DMS114 treated with DMSO at 0.1 percent for 48 hours (cell line): ENCODE data around the gene DUOXA2.
"Not testable (repeated sequence)": the region's sequence is repeated elsewhere in the genome, so short reads cannot be mapped to it uniquely, and the experiment has no call there.

ENCODE experiments used
- DNase-seq: peaks from one replicate; lab custom pipeline; 2025; ENCODE audit not compliant: unreplicated experiment; lab: John Stamatoyannopoulos, UW

Gene DUOXA2

DNA sequence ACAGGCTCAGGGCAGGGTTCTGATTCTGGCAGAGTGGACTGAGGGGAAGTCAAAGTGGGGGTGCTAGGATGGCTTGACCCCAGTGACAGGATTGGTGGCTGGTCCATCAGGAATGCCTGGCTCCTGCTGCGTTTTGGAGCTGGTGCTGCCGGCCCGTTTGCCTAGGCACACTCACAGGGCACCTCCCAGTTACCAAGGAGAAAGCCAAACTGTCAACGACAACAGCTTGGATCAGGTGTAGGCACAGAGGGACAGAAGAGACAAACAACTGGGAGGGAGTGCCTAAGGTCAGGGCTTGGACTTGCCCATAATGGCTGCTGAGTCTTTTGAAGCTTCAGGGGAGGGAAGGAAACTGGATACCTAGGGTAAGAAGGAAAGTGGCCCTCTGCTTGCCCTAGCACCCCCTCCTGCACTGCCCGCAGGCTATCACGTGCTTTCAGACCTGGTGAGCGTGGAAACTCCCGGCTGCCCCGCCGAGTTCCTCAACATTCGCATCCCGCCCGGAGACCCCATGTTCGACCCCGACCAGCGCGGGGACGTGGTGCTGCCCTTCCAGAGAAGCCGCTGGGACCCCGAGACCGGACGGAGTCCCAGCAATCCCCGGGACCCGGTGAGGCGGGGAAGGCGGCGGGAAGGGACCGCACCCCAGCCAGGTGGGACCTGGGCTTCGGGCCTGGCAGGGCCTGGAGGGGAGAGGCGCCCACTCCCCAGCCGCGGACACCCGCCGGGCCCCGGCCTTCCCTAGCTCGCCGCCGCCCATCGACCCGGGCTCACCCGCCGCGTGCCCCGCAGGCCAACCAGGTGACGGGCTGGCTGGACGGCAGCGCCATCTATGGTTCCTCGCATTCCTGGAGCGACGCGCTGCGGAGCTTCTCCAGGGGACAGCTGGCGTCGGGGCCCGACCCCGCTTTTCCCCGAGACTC lies 20.8 kb downstream of the DUOXA2 start:
- no peak for DNase-seq

DNA sequence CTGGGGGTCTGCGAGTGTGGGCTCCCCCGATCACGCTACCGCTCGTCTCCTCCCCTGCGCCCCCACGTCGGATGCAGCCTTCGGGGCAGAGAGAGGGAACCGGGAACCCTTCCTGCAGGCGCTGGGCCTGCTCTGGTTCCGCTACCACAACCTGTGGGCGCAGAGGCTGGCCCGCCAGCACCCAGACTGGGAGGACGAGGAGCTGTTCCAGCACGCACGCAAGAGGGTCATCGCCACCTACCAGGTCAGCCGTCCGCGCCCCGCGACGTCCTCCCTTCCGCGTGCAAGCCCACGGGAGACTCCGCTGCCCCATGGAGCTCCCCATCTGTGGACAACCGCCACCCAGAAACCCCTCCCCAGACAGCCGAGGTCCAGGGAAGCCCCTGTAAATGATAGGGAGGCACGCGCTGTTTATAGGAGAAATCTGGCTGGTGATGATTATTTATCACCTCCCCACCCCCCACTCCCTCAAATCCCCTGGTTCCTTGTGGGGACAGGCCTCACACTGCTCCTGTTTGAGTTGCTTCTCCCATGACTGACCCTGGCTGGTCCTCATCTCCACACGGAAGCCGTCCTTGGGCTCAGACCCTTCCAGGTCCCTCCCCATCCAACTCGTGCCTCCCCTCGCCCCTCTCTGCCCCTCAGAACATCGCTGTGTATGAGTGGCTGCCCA lies 21.7 kb downstream of the DUOXA2 start:
- not testable (repeated sequence) for DNase-seq

DNA sequence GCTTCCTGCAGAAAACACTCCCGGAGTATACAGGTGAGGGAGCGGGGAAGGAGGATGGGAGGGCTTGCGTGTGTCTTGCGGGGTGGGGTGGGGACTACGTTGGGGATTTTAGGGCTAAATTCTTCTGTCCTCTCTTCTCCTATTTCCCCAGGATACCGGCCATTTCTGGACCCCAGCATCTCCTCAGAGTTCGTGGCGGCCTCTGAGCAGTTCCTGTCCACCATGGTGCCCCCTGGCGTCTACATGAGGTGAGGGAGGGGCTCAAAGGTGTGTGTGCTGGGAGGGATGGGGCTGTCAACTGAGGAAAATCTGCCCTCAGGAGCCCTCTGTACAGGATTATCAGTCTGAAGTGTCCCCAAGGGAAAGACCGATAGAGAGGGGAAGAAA lies 22.2 kb downstream of the DUOXA2 start:
- no peak for DNase-seq

- DNase-seq = no peak
Measured at GRCh38 chr15:45137703-45138102, 23.6 kb downstream of the DUOXA2 start.

GRCh38 chr15:45138814-45139765 lies 25.0 kb downstream of the DUOXA2 start:
- DNase-seq = no peak

DNA sequence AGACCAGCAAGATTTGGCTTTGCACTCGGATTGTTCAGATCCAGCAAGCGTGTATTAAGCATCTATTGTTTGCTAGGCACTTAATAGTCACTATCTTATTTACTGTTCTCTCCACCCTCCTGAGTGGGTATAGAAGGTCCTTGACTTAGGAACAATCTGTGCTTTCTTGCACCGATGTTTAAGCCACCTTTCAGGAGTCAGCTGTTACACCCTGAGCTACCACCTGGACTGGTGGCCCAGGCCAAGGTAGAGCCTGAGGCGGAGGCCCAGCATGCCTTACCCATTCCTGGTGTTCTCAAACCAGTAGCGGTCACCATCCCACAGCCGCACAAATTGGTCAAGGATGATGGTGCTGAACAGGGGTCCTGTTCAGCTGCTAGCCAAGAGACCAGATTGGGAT lies 25.6 kb downstream of the DUOXA2 start:
- DNase-seq = no peak

DNA sequence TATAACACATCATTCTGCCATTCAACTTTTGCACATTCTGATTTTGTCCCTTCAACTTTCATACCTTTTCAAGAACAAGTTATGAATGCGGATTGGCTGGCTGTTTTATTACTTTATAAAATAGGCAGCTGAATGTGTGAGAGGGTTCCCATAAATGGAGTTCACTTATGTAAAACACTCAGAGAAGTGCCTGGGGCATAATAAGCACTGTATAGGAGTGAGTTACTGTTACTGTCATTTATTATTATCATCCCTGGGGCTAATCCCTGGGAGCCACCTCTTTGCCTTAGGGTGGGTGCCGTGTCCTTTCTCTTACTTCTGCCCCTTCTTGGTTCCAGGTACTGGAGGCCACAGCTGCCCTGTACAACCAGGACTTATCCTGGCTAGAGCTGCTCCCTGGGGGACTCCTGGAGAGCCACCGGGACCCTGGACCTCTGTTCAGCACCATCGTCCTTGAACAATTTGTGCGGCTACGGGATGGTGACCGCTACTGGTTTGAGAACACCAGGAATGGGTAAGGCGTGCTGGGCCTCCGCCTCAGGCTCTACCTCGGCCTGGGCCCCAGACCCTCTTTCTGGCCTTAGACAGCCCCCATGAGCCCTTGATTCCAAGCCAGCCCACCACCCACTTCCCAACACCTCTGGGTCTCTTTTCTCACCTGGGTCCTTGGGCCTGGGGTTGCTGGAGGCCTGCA lies 26.6 kb downstream of the DUOXA2 start:
- no peak for DNase-seq

DNA sequence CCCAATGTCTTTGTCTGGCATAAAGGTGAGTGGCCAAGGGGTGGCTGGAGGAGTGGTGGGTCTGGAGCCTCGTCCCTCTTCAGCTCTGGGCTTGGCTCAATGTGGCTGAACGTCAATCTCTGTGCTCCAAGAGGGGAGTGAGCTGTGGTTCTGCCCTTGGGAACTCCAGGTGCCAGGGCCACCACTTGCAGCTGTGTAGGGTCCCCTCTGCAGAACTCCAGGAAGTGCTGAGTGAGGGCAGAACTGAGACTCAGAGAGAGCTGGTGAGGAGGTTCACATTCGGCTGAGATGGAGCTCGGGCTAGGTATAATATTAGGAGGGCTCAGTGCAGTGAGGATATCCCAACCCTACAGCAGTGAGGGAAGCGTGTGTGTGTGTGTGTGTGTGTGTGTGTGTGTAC lies 27.3 kb downstream of the DUOXA2 start:
- no peak for DNase-seq

DNA sequence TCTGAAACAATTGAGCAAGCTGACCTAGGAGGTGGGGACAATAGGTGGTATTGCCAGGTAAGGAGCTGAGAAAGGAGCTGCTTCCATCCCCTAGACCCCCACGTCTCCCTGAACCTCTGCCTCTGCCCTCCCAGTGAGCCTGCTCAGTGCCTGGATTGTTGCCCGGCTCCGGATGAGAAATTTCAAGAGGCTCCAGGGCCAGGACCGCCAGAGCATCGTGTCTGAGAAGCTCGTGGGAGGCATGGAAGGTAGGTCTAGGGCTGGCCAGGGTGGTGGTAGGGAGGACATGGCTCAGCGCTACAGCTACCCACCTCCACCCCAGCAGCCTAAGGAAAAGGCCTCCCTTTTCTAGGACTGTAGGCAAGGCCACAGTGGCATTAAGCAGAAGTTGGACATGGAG lies 28.9 kb downstream of the DUOXA2 start:
- no peak for DNase-seq

- DNase-seq = no peak
Measured at GRCh38 chr15:45143946-45144345, 29.8 kb downstream of the DUOXA2 start.

- DNase-seq = no peak
Measured at GRCh38 chr15:45144775-45145174, 30.6 kb downstream of the DUOXA2 start.

- DNase-seq = no peak
Measured at GRCh38 chr15:45146405-45146804, 32.3 kb downstream of the DUOXA2 start.

GRCh38 chr15:45147606-45148005 lies 33.5 kb downstream of the DUOXA2 start:
- no peak for DNase-seq

DNA sequence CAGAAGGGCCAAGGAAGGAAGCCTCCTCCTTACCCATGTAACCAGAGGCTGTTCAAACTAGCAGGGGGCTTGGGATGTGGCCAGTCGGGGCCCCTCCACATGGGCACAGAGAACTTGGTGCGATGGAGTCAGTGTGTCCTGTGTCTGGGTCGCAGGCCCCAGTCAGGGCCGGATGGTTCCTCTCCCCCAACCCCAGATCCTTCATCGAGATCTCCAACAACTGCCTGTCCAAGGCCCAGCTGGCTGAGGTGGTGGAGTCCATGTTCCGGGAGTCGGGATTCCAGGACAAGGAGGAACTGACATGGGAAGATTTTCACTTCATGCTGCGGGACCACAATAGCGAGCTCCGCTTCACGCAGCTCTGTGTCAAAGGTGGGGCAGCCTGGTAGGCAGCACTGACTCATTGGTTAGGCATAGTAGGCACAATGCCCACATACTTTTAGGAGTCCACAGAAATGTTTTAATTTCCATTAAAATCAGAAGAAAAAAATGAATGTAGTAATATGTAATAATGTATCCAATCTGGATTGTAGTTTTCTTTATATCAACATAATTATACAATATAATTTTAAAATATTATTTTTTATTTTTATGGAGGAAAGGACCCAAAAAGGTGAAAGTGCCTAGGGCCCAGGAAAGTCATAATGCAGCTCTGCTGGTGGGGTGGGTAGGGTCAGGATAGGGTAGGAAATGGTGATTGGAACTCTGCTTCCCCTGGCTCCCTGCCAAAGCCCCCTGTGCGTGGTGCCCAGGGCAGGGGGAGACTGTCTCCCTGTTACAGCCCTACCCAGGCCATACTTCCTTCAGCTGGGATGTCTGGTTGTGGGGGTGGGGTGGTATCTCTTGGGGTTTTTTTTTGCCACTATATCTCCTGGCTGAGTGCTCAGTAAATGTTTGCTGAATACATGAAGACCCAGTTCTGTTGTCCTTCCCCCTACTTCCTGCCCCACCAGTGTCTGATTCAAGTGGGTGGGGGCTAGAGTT lies 34.2 kb downstream of the DUOXA2 start:
- DNase-seq = no peak

DNA sequence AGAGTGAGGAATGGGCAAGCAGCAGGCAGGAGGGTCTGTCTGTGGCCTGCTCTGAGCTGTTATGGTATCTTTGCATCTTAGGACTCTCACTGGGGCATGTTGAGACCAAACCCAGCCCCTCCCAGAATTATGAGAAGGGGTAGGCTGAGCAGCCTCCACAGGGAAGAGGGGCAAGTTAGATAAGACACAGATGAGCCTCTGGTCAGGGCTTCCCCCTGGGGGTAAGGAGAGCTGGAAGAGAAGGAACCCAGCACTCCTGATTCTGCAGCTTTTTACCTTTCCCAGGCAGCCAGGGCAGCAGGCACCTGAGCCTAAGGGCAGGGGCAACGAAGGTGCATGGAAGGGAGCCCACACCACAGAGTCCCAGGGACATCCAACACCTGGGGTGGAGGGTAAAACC lies 34.9 kb downstream of the DUOXA2 start:
- no peak for DNase-seq

DNA sequence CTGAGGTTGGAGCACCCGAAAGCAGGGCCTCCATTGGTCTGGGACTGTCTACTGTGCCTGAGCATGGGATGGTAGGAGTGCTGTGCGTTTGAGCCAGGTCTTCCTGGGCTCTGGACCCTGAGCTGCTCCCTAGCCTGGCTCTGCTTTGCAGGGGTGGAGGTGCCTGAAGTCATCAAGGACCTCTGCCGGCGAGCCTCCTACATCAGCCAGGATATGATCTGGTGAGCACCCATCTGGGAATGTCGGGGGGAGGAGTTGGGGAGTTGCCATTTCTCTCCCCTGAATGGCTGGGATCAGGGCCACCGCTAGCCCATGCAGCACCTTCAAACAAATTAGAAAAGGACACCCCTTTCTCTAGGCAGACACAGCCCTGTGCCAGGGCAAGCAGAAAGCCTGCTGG lies 36.4 kb downstream of the DUOXA2 start:
- no peak for DNase-seq

- DNase-seq = no peak
Measured at GRCh38 chr15:45150997-45151396, 36.9 kb downstream of the DUOXA2 start.

- DNase-seq = no peak
Measured at GRCh38 chr15:45151998-45152828, 38.1 kb downstream of the DUOXA2 start.

GRCh38 chr15:45155739-45156138 lies 41.6 kb downstream of the DUOXA2 start:
- no peak for DNase-seq
